AG04449 (cell line): ENCODE data around the gene TACO1.
A peak's percentile ranks its signal among the peaks of the same experiment; 100 is the strongest.

Experiments used
- CTCF ChIA-PET: fragments of 350-600 bp; formaldehyde crosslinking; extraction: SDS; loops from one replicate; lab custom pipeline; 2021; ENCODE audit warnings: antibody characterized with exemption; lab: Yijun Ruan, JAX
- POLR2A ChIA-PET: fragments of 400-600, 350-600 bp; formaldehyde crosslinking; extraction: SDS; loops from one replicate; lab custom pipeline; 2020; ENCODE audit warnings: antibody characterized with exemption, inconsistent platforms; lab: Yijun Ruan, JAX
- DNase-seq: peaks from one replicate; pipeline ENCODE4 v3.0.0-alpha.2; 2010; ENCODE audit warnings: low read depth, low spot score
- H3K4me3 ChIP-seq: 2 replicates; pipeline ENCODE4 v1.5.1; 2011; ENCODE audit warnings: low read depth, mild to moderate bottlenecking, control low read depth, low read length
- CTCF ChIP-seq: IDR thresholded peaks from one replicate; pipeline ENCODE4 v1.5.1; 2011; ENCODE audit warnings: mild to moderate bottlenecking, moderate library complexity, low read length, control low read depth, inconsistent platforms; ENCODE audit not compliant: insufficient read depth; ENCODE audit errors: missing control alignments

TACO1 gene

DNA sequence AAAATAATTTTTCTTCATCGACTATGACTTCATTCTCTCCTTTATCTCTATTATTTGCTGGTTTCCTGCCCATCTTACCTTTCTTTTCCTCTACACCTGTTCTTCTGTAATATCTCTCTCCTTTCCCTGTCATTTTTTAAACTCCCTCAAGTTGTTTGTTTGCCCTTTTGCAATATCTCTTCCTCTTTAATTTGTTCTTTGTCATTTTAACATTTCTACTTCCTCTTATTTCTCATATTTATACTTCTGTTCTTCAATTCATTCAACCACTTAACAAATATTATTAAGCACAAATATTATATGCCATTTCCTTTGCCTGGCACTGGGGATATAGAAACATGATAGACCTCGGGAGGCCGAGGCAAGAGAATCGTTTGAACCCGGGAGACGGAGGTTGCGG is 44.2 kb downstream of the TACO1 start:
- DNase-seq: no peak
- CTCF ChIA-PET: no interaction called here
- POLR2A ChIA-PET: no interaction called here
- no peak for TF ChIP-seq CTCF
- H3K4me3 ChIP-seq: no peak overlapping the region

GRCh38 chr17:63645775-63646487 is 45.2 kb downstream of the TACO1 start:
- DNase-seq: no peak
- POLR2A ChIA-PET: interaction anchor here (1.3 kb wide), 1 partner anchor 16 kb away, joined by 4 read pairs; no protein-coding TSS in a partner anchor
- CTCF ChIA-PET: no interaction called here
- no peak for TF ChIP-seq CTCF
- no peak overlapping the region for H3K4me3 ChIP-seq

- CTCF ChIA-PET: no interaction called here
- TF ChIP-seq CTCF: no peak
- POLR2A ChIA-PET: interaction anchor here (1.3 kb wide), 1 partner anchor 17 kb away, joined by 4 read pairs; no protein-coding TSS in a partner anchor
- DNase-seq: no peak
- no peak overlapping the region for H3K4me3 ChIP-seq
These were observed 45.8 kb downstream of the TACO1 start for GRCh38 chr17:63646488-63646806.

GRCh38 chr17:63647065-63647725 is 46.5 kb downstream of the TACO1 start:
- POLR2A ChIA-PET: no interaction called here
- H3K4me3 ChIP-seq: no peak overlapping the region
- peak; percentile 23 for DNase-seq
- no peak for TF ChIP-seq CTCF
- CTCF ChIA-PET: interaction anchor here (0.9 to 1.0 kb wide), 2 partner anchors 29 to 49 kb away, joined by 3 read pairs; no protein-coding TSS in a partner anchor

GRCh38 chr17:63647936-63648335 is 47.2 kb downstream of the TACO1 start:
- no peak for TF ChIP-seq CTCF
- ChIA-PET CTCF (interaction anchor here (0.9 to 1.0 kb wide), 2 partner anchors 28 to 48 kb away, joined by 3 read pairs; no protein-coding TSS in a partner anchor), POLR2A (no interaction called here)
- DNase-seq: no peak
- H3K4me3 ChIP-seq: no peak overlapping the region

DNA sequence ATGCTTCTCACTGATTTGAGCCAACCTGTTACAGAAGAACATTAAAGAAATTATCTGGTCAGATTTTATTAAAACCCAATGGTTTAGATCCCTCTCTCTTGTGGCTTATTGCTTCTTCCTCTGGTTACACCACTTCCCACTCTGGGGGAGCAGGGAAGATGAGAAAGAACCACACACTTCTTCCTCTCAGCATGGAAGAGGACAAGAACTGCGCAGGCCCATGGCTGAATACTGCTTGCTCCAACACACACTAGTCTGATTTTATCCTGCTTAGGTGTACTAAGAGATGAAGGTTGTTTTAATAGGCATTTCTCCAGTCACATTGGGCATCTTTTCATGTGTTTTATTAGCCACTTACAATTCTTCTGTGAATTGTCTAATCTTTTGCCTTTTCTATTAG is 49.1 kb downstream of the TACO1 start:
- DNase-seq: no peak
- TF ChIP-seq CTCF: no peak
- no peak overlapping the region for H3K4me3 ChIP-seq
- ChIA-PET CTCF (no interaction called here), POLR2A (interaction anchor here (1.0 kb wide), 1 partner anchor 28 kb away, joined by 3 read pairs; the partner anchor contains the start of gene MAP3K3)
